ENCODE data around the gene OR2F1.
"Not testable (repeated sequence)": the region's sequence is repeated elsewhere in the genome, so short reads cannot be mapped to it uniquely, and the experiment has no call there.

OR2F1 gene

GRCh38 chr7:143979359-143979758 lies 24.7 kb downstream of the OR2F1 start:
- no peak overlapping the region for H3K4me3 Mint-ChIP-seq
- H3K27ac Mint-ChIP-seq = no peak overlapping the region
- no peak for DNase-seq (ENCODE audit: low spot score in 2 of 2)
- no peaks in the 10 kb centered on the region for H3K36me3 Mint-ChIP-seq
- no peaks in the 10 kb centered on the region for H3K4me1 Mint-ChIP-seq
- no peak for ATAC-seq
- H3K9me3 Mint-ChIP-seq = no peaks in the 10 kb centered on the region

DNA sequence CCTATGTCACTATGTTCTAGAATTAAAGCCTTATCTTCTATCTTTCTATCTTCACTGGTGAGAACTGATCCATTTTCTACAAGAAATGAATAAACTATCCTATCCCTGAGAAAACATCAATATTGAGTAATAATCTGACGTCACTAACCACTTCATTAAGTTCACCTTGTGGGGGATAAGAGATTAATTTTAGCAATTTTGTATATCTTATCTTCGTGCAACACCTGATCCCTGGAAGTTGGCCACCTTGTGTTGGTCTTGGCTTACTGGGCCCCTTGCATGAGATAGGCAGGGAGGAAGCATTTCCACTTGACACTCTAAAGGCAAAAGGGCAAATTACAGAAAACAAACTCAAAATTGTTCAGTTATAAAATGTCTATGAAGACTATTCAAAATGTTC lies 25.4 kb downstream of the OR2F1 start:
- Mint-ChIP-seq H3K4me3 (no peak overlapping the region), H3K27ac (no peak overlapping the region), H3K36me3 (no peaks in the 10 kb centered on the region), H3K9me3 (no peaks in the 10 kb centered on the region), H3K4me1 (no peaks in the 10 kb centered on the region)
- no peak for DNase-seq (ENCODE audit: low spot score in 2 of 2)
- no peak for ATAC-seq

DNA sequence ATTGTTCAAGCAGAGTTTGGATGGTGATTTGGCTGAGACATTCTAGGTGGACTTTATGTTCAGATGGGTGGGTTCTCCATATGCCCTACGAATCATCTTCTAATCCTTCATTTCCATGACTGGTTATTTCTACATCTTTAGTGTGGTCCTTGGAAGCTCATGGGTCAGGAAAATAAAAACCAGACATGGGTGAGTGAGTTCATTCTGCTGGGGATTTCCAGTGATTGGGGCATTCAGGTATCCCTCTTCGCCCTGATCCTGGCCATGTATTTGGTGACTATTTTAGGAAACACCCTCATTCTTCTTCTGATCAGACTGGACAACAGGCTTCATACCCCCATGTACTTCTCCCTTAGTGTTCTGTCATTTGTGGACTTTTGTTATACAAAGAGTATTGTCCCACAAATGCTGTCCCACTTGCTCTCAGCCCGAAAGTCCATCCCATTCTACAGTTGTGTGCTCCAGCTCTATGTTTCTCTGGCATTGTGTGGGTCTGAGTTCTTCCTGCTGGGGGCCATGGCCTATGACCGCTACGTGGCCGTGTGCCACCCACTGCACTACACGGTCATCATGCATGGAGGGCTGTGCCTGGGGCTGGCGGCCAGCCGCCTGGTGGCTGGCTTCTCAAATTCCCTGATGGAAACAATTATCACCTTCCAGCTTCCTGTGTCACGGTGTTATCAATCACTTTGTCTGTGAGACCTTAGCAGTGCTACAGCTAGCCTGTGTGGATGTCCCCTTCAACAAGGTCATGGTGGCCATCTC lies 26.3 kb downstream of the OR2F1 start:
- Mint-ChIP-seq H3K27ac (no peak overlapping the region), H3K4me3 (no peak overlapping the region), H3K36me3 (no peaks in the 10 kb centered on the region), H3K9me3 (no peaks in the 10 kb centered on the region), H3K4me1 (no peaks in the 10 kb centered on the region)
- DNase-seq (ENCODE audit: low spot score in 2 of 2) = no peak
- ATAC-seq = no peak

- no peaks in the 10 kb centered on the region for H3K36me3 Mint-ChIP-seq
- DNase-seq (ENCODE audit: low spot score in 2 of 2) = no peak
- H3K9me3 Mint-ChIP-seq = no peaks in the 10 kb centered on the region
- H3K4me1 Mint-ChIP-seq = peaks cover 7% of the 10 kb centered on the region
- H3K4me3 Mint-ChIP-seq = no peak overlapping the region
- ATAC-seq = no peak
- no peak overlapping the region for H3K27ac Mint-ChIP-seq
Measured at GRCh38 chr7:143983960-143984359, 29.3 kb downstream of the OR2F1 start.

DNA sequence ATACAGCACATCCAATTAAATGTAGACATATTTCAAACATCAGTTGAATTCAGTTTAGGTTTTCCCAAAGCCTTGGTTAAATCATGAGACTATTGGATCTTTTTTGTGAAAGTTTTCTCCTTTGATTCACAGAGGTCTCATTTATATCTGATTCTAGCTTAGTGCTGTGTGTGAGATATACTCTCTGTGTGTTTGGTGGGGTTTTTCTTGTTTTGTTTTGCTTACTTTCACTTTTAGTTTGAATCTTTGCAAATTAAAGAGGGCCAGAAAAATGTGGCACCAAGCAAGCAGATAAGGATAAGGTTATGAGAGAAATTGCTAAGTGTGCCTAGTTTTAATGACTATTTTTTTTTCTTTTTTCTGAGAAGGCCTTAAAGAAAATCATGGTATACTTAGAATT lies 32.9 kb downstream of the OR2F1 start:
- no peak for ATAC-seq

DNA sequence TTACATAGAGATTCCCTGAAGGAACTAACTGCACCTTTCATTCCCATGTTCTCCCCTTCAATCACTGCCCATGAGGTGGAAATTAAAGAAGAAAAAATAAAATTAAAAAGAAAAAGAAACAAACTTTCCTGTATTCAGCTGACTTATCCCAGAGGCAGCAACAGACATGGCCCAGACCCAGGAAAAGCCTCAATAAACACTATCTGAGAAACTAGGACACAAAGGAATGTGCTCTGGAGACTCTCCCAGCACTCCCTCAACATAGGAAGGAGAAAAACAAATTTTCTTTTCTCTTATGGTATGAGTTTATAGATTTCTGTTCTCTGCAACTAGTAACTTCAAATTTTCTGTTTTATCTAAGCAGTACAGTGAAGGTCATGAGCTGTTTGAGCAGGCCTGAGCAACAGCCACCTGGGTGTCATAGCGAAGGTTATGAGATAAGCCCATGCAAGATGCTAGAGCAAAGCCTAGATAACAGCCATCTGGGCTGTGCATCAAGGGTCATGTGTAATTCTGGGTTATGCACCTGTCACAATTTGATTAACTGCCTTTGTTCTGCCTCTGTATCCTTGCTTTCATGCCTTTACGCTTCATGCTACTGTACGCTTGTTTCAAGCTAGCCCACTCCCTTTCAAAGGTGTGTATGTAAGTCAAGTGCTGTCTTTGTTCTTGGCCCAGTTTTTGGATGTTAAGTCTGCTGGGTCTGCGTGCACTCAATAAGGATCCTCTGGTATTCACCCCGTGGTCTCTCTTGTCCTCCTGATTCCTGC lies 34.5 kb downstream of the OR2F1 start:
- H3K36me3 Mint-ChIP-seq = no peaks in the 10 kb centered on the region
- ATAC-seq = no peak
- peaks cover 8% of the 10 kb centered on the region for H3K9me3 Mint-ChIP-seq
- H3K4me3 Mint-ChIP-seq = no peak overlapping the region
- H3K4me1 Mint-ChIP-seq = peaks cover 7% of the 10 kb centered on the region
- H3K27ac Mint-ChIP-seq = no peak overlapping the region
- no peak for DNase-seq (ENCODE audit: low spot score in 2 of 2)

More for the DNA sequence above, 32.9 kb downstream of the OR2F1 start:
- Mint-ChIP-seq H3K4me1 (peaks cover 7% of the 10 kb centered on the region), H3K36me3 (no peaks in the 10 kb centered on the region), H3K9me3 (peaks cover 8% of the 10 kb centered on the region), H3K27ac (peak overlapping the region; percentile 57), H3K4me3 (no peak overlapping the region)
- DNase-seq (ENCODE audit: low spot score in 2 of 2) = no peak

- DNase-seq (ENCODE audit: low spot score in 2 of 2) (no peak), ATAC-seq (no peak)
- Mint-ChIP-seq H3K4me1 (peaks cover 2% of the 10 kb centered on the region), H3K27ac (no peak overlapping the region), H3K36me3 (no peaks in the 10 kb centered on the region), H3K9me3 (peaks cover 8% of the 10 kb centered on the region), H3K4me3 (no peak overlapping the region)
Measured at GRCh38 chr7:143992670-143993069, 38.0 kb downstream of the OR2F1 start.

GRCh38 chr7:143993924-143994323 lies 39.3 kb downstream of the OR2F1 start:
- no peak for ATAC-seq
- DNase-seq (ENCODE audit: low spot score in 2 of 2) = no peak
- Mint-ChIP-seq H3K4me1 (no peaks in the 10 kb centered on the region), H3K9me3 (peaks cover 8% of the 10 kb centered on the region), H3K27ac (no peak overlapping the region), H3K4me3 (no peak overlapping the region), H3K36me3 (no peaks in the 10 kb centered on the region)

DNA sequence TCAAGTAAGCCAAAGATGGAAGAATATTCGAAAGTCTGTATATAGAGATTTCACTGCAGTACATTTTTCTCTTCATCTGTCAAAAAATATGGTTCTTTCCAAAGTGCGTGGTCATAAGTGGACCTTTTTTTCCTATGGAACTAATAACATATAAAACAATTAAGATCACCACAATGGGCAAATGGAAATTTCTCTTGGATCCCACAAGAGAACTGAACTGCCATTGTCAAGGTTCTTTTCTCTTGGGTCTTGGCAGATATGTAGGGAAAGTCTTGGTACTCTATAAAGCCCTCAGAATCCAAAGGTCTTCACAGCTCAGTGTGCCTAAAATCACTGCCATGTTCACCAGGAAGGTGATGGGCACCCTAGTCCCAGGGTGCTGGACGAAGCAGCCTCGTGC lies 45.4 kb downstream of the OR2F1 start, which contains the start of gene OR6B1:
Gene OR6B1 (plus strand): TSS at position 301 of the 400 bp plus-strand sequence. CDS start 3,677 bp downstream, outside the sequence.
- no peaks in the 10 kb centered on the region for H3K9me3 Mint-ChIP-seq
- DNase-seq (ENCODE audit: low spot score in 2 of 2) (no peak), ATAC-seq (no peak)
- H3K27ac Mint-ChIP-seq = no peak within 1 kb of the TSS
- no peaks in the 10 kb centered on the region for H3K36me3 Mint-ChIP-seq
- no peak within 1 kb of the TSS for H3K4me3 Mint-ChIP-seq
- no peaks in the 10 kb centered on the region for H3K4me1 Mint-ChIP-seq

- no peak overlapping the region for H3K27ac Mint-ChIP-seq
- no peak for DNase-seq (ENCODE audit: low spot score in 2 of 2)
- no peaks in the 10 kb centered on the region for H3K36me3 Mint-ChIP-seq
- H3K9me3 Mint-ChIP-seq = no peaks in the 10 kb centered on the region
- no peak overlapping the region for H3K4me3 Mint-ChIP-seq
- H3K4me1 Mint-ChIP-seq = no peaks in the 10 kb centered on the region
- ATAC-seq = no peak
Measured at GRCh38 chr7:144001543-144001942, 46.9 kb downstream of the OR2F1 start.

DNA sequence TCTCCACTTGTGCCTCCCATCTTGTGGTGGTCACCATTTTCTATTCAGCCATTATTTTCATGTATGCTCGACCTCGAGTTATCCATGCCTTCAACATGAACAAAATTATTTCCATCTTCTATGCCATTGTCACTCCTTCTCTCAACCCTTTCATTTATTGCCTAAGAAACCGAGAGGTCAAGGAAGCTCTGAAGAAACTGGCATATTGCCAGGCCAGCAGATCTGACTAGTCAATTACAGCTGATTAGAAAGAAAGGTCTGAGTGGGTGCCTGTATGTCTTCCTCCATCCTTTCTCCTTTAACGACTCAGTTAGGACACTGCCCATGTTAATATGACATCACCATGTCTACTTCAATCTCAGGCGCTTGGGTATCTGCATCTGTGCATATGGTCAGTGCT lies 50.1 kb downstream of the OR2F1 start:
- no peak for DNase-seq (ENCODE audit: low spot score in 2 of 2)
- Mint-ChIP-seq H3K4me1 (no peaks in the 10 kb centered on the region), H3K27ac (no peak overlapping the region), H3K4me3 (no peak overlapping the region), H3K36me3 (no peaks in the 10 kb centered on the region), H3K9me3 (no peaks in the 10 kb centered on the region)
- ATAC-seq = no peak

- ATAC-seq = no peak
- H3K4me1 Mint-ChIP-seq = no peaks in the 10 kb centered on the region
- no peaks in the 10 kb centered on the region for H3K36me3 Mint-ChIP-seq
- DNase-seq (ENCODE audit: low spot score in 2 of 2) = no peak
- H3K9me3 Mint-ChIP-seq = peaks cover 3% of the 10 kb centered on the region
- H3K27ac Mint-ChIP-seq = no peak overlapping the region
- H3K4me3 Mint-ChIP-seq = no peak overlapping the region
Measured at GRCh38 chr7:144006029-144006691, 51.5 kb downstream of the OR2F1 start.

DNA sequence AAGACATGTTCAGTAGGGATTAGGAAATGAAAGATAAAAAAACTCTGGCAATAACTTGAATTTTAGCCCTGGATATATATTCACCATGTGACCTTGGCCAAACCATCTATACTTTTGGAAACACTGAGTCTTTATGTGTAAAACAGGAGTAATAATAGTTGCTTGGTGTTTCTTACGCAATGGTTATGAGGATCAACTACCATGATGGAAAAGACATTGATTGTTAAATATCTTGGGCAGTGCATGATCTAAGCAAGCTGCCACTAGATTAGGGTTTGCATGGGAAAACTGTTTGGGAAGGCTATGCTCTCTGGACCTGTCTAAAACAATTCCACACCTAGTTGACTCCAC lies 52.0 kb downstream of the OR2F1 start:
- Mint-ChIP-seq H3K27ac (no peak overlapping the region), H3K4me1 (no peaks in the 10 kb centered on the region), H3K9me3 (peaks cover 3% of the 10 kb centered on the region), H3K36me3 (no peaks in the 10 kb centered on the region), H3K4me3 (no peak overlapping the region)
- no peak for DNase-seq (ENCODE audit: low spot score in 2 of 2)
- no peak for ATAC-seq

DNA sequence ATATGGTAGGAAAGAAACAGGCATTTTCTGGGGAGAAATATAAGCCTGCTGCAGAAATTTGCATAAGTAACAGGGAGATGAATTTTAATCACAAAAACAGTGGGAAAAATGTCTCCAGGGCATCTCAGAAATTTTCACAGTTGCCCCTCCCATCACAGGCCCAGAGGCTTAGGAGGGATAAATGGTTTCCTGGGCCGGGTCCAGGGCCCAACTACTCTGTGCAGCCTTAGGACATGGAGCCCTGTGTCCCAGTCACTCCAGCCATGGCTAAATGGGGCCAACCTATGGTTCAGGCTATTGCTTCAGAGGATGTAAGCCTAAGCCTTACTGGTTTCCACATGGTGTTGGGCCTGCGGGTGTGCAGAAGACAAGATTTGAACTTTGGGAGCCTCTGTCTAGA lies 54.7 kb downstream of the OR2F1 start:
- DNase-seq (ENCODE audit: low spot score in 2 of 2) (no peak), ATAC-seq (no peak)
- Mint-ChIP-seq H3K9me3 (peaks cover 3% of the 10 kb centered on the region), H3K4me3 (no peak overlapping the region), H3K36me3 (no peaks in the 10 kb centered on the region), H3K27ac (no peak overlapping the region), H3K4me1 (no peaks in the 10 kb centered on the region)

DNA sequence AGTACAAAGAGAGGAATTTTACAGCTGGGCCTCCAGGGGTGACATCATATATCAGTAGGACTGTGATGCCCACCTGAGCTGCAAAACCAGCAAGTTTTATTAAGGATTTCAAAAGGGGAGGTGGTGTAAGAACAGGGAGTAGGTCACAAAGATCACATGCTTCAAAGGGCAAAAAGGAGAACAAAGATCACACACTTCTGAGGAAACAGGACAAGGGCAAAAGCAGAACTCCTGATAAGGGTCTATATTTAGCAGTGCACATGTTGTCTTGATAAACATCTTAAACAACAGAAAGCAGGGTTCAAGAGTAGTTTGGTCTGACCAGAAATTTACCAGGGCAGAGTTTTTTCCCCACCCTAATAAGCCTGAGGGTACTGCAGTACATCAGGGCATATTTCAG lies 55.4 kb downstream of the OR2F1 start:
- not testable (repeated sequence) for H3K36me3 Mint-ChIP-seq; H3K9me3 Mint-ChIP-seq; H3K4me1 Mint-ChIP-seq; ATAC-seq; H3K27ac Mint-ChIP-seq; DNase-seq (ENCODE audit: low spot score in 2 of 2); H3K4me3 Mint-ChIP-seq

GRCh38 chr7:144010821-144011220 lies 56.2 kb downstream of the OR2F1 start:
- not testable (repeated sequence) for H3K9me3 Mint-ChIP-seq; H3K4me3 Mint-ChIP-seq; ATAC-seq; DNase-seq (ENCODE audit: low spot score in 2 of 2); H3K36me3 Mint-ChIP-seq; H3K4me1 Mint-ChIP-seq; H3K27ac Mint-ChIP-seq

Data from stimulated activated effector memory CD8-positive, alpha-beta T cell treated with anti-CD3 and anti-CD28 coated beads, Interleukin-12 subunit alpha, Interleukin-12 subunit beta, amount 100 ng/mL, for 72 hours (primary cell).